MCF 10A (cell line): ENCODE measurements around the gene MOB2. TPM values are rescaled to one million over a fixed set of nuclear protein-coding genes. Genes with fewer than 3 reads are reported as not detected.

ENCODE experiments used
- BruUV-seq: library from RNA; stranded (reverse); fragments of 400-500 nt; replicated peaks from 2 replicates; lab custom pipeline; 2021; lab: Mats Ljungman, UMichigan
- CTCF ChIA-PET: fragments of 300-600 bp; sonication (Branson Sonifier 250); formaldehyde crosslinking; extraction: SDS; loops from one replicate; lab custom pipeline; 2021; ENCODE audit warnings: antibody characterized with exemption, inconsistent platforms; lab: Yijun Ruan, JAX
- POLR2A ChIA-PET: fragments of 300-600, 350-650 bp; sonication (Branson Sonifier 250); formaldehyde crosslinking; extraction: SDS; loops from one replicate; lab custom pipeline; 2020; ENCODE audit warnings: antibody characterized with exemption, inconsistent platforms; lab: Yijun Ruan, JAX
- DNase-seq: peaks from one replicate; pipeline ENCODE4 v3.0.0-alpha.2; 2018; ENCODE audit not compliant: unreplicated experiment
- H3K27ac Mint-ChIP-seq: one replicate; pipeline ENCODE4 v1.8.0; 2022; ENCODE audit warnings: mild to moderate bottlenecking, low read depth, mixed read lengths; ENCODE audit not compliant: unreplicated experiment
- H3K27me3 Mint-ChIP-seq: one replicate; pipeline ENCODE4 v1.8.0; 2022; ENCODE audit warnings: mixed read lengths; ENCODE audit not compliant: insufficient read depth, unreplicated experiment
- H3K36me3 Mint-ChIP-seq: one replicate; pipeline ENCODE4 v1.8.0; 2022; ENCODE audit warnings: mild to moderate bottlenecking, moderate library complexity, mixed read lengths; ENCODE audit not compliant: insufficient read depth, unreplicated experiment
- H3K4me1 Mint-ChIP-seq: one replicate; pipeline ENCODE4 v1.8.0; 2022; ENCODE audit warnings: mixed read lengths; ENCODE audit not compliant: insufficient read depth, unreplicated experiment
- H3K4me3 Mint-ChIP-seq: one replicate; pipeline ENCODE4 v1.8.0; 2022; ENCODE audit warnings: mild to moderate bottlenecking, moderate library complexity, mixed read lengths; ENCODE audit not compliant: unreplicated experiment
- H3K9me3 Mint-ChIP-seq: one replicate; pipeline ENCODE4 v1.8.0; 2022; ENCODE audit warnings: mixed read lengths; ENCODE audit not compliant: unreplicated experiment
- intact Hi-C: fragments of 100-400 bp; cut with micrococcal nuclease; formaldehyde crosslinking; loops from 2 replicates; pipeline ENCODE4 v1.14.1; 2022
- total RNA-seq: library from RNA; stranded (reverse); gene quantifications from 2 replicates; pipeline ENCODE4 v1.2.3, GENCODE V29; 2022
- TF ChIP-seq, protein P1 (sequence below): fragments of 200-600 bp; IDR thresholded peaks from one replicate; pipeline ENCODE4 v1.8.0; 2022; ENCODE audit warnings: antibody characterized with exemption, mild to moderate bottlenecking; ENCODE audit not compliant: unreplicated experiment

The MOB2 gene
- total RNA-seq, 1 experiment from 2014 or later, result 20.2 TPM

DNA sequence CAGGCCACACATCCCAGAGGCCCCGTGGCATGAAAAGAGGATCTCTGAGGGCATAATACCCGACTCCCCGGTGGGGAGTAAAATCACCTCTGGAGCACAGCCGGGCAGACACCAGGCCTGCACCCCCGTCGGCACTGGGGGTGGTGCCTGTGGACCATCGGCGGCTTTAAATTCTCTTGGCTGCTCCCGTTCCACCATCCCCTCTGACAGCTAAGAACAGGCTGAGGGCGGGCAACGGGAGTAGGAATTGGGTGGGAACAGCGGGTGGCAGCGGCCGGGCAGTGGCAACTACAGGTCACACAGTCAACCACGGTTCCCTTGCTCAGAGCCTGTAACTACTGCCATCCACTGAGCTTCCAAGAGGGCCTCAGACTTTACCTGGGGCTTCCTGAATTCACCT is 40.2 kb upstream of the MOB2 start:
- intact Hi-C loops, result no loop called here
- Mint-ChIP-seq H3K36me3 (peaks cover 6% of the 10 kb centered on the region), H3K4me3 (no peak overlapping the region), H3K9me3 (no peaks in the 10 kb centered on the region), H3K4me1 (peaks cover 7% of the 10 kb centered on the region), H3K27me3 (no peaks in the 10 kb centered on the region), H3K27ac (no peak overlapping the region)
- TF ChIP-seq, protein P1, sequence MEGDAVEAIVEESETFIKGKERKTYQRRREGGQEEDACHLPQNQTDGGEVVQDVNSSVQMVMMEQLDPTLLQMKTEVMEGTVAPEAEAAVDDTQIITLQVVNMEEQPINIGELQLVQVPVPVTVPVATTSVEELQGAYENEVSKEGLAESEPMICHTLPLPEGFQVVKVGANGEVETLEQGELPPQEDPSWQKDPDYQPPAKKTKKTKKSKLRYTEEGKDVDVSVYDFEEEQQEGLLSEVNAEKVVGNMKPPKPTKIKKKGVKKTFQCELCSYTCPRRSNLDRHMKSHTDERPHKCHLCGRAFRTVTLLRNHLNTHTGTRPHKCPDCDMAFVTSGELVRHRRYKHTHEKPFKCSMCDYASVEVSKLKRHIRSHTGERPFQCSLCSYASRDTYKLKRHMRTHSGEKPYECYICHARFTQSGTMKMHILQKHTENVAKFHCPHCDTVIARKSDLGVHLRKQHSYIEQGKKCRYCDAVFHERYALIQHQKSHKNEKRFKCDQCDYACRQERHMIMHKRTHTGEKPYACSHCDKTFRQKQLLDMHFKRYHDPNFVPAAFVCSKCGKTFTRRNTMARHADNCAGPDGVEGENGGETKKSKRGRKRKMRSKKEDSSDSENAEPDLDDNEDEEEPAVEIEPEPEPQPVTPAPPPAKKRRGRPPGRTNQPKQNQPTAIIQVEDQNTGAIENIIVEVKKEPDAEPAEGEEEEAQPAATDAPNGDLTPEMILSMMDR, result no peak
- no TSS peak for BruUV-seq
- ChIA-PET POLR2A (no interaction called here), CTCF (interaction anchor here (2.2 kb wide), 1 partner anchor 12 kb away, joined by 10 read pairs; no protein-coding TSS in a partner anchor)
- no peak for DNase-seq

DNA sequence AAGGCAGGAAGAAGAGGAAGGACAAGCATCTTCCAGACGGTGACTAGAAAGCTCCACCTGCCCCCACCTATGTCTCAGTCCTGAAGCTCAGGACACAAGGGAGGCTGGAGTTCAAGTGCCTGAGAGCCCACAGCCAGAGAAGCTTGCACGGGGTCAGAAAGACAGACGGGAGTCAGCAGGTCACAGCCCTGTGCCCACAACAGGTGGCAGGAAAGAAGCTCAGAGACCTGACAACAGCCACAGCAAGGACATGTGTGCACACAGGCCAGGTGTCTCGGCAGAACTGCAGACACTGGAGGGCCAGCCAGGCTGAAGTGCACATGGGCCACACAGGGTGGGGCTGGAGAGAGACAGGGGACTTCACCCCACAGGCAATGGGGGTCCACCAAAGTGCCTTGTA is 37.2 kb upstream of the MOB2 start:
- intact Hi-C loops, result no loop called here
- TF ChIP-seq, protein P1, result no peak
- POLR2A ChIA-PET, result interaction anchor here (1.7 kb wide), 1 partner anchor 9 kb away, joined by 5 read pairs; no protein-coding TSS in a partner anchor
- H3K27ac Mint-ChIP-seq, result no peak overlapping the region
- no peak overlapping the region for H3K4me3 Mint-ChIP-seq
- CTCF ChIA-PET, result interaction anchor here (0.6 kb wide), 2 partner anchors 78 to 116 kb away, joined by 3 read pairs; no protein-coding TSS in a partner anchor
- DNase-seq, result no peak
- no peaks in the 10 kb centered on the region for H3K9me3 Mint-ChIP-seq
- H3K27me3 Mint-ChIP-seq, result no peaks in the 10 kb centered on the region
- peaks cover 5% of the 10 kb centered on the region for H3K36me3 Mint-ChIP-seq
- BruUV-seq, result no TSS peak
- no peaks in the 10 kb centered on the region for H3K4me1 Mint-ChIP-seq

DNA sequence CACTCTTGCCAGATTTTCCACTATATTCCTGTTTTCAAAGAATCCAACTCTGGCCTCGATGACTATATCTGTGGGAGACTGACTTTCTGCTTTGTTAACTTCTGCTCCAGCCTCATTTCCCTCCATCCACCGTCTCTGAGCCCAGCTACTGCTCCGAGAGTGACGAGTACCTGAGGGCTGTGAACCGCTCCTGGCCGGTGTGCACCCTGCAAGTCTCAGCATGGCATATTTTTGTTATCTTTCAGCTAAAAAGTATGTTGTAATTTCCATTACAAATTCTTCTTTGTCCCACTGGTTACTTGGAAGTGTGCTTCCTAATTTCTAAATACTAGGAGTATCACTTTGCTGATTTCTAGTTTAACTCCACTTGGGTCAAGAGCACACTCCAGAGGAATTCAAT is 36.5 kb upstream of the MOB2 start:
- no peaks in the 10 kb centered on the region for H3K27me3 Mint-ChIP-seq
- ChIA-PET POLR2A (interaction anchor here (1.7 kb wide), 1 partner anchor 9 kb away, joined by 5 read pairs; no protein-coding TSS in a partner anchor), CTCF (interaction anchor here (0.5 to 0.6 kb wide), 2 partner anchors 77 to 203 kb away, joined by 3 read pairs; no protein-coding TSS in a partner anchor)
- no TSS peak for BruUV-seq
- no peak for DNase-seq
- H3K4me3 Mint-ChIP-seq, result no peak overlapping the region
- TF ChIP-seq, protein P1, result no peak
- no peaks in the 10 kb centered on the region for H3K4me1 Mint-ChIP-seq
- no peaks in the 10 kb centered on the region for H3K9me3 Mint-ChIP-seq
- peaks cover 5% of the 10 kb centered on the region for H3K36me3 Mint-ChIP-seq
- intact Hi-C loops, result no loop called here
- H3K27ac Mint-ChIP-seq, result no peak overlapping the region

DNA sequence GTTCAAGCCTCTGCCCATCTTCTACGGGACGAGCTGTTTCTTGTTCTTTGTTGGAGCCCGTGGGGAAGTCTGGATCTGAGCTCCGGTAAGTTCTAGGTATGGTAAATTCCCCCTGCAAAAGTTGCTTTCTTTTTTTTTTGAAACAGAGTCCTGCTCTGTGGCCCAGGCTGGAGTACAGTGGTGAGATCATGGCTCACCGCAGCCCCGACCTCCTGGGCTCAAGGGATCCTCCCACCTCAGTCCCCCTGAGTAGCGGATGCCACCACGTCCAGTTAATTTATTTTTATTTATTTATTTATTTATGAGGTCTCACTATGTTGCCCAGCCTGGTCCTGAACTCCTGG is 35.5 kb upstream of the MOB2 start:
- peaks cover 5% of the 10 kb centered on the region for H3K36me3 Mint-ChIP-seq
- H3K4me1 Mint-ChIP-seq, result peaks cover 8% of the 10 kb centered on the region
- POLR2A ChIA-PET, result no interaction called here
- TF ChIP-seq, protein P1, result no peak
- no peak overlapping the region for H3K27ac Mint-ChIP-seq
- intact Hi-C loops, result no loop called here
- no peak for DNase-seq
- no peaks in the 10 kb centered on the region for H3K9me3 Mint-ChIP-seq
- no TSS peak for BruUV-seq
- CTCF ChIA-PET, result interaction anchor here (0.7 kb wide), 1 partner anchor 10 kb away, joined by 3 read pairs; no protein-coding TSS in a partner anchor
- no peaks in the 10 kb centered on the region for H3K27me3 Mint-ChIP-seq
- no peak overlapping the region for H3K4me3 Mint-ChIP-seq
